IPS DF 19.7 (cell line): ENCODE data around the gene RHBDD1.
"Not testable (repeated sequence)": the region's sequence is repeated elsewhere in the genome, so short reads cannot be mapped to it uniquely, and the experiment has no call there.

Experiments
- DNase-seq: peaks from one replicate; pipeline ENCODE4 v3.0.0-alpha.2; 2013; ENCODE audit warnings: low read depth, low spot score

RHBDD1 gene

DNA sequence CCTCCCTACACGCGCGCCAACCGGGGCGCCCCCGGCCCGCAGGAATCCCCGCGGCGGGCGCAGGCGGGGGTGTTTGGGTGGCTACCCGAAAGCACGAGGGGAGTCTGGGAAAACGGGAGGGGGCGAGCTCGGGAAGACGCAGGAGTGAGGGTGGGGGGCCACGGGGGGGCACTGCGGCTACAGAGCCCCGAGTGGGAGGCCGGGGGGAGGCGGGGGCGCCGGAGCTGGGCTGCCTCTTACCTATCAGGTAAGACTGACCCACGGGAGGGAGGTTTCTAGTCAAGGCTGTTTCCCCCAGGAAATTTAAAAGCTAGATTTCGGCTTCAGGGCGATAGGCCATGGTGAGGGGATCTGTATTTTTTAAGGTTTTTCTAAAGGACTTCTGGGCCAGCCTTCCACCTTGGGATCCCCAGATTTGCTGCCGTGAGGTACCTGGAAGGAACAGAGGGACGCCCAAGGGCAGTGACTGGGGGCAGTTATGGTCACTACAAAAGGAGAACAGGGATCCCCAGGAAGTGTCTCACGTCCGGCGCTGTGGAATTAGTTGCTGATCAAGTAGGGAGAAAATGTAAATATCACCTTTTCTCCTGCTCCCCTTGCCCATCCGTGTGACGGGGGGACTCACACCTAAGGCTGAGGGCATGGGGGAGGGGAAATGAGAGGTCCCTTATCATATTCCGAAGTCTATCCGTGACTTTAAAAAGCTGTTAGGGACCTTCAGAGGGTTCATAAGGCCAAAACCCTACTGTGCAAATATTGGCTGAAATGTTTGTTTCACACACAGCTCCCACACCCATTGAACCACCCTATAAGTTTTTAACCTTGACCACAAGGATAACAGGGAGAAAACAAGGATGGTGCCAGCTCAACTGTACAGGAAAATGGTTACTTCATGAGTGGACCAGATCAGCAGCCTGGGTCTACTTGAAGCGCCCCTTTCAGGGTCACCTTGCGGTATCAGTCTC is 35.6 kb upstream of the RHBDD1 start:
- no peak for DNase-seq

DNA sequence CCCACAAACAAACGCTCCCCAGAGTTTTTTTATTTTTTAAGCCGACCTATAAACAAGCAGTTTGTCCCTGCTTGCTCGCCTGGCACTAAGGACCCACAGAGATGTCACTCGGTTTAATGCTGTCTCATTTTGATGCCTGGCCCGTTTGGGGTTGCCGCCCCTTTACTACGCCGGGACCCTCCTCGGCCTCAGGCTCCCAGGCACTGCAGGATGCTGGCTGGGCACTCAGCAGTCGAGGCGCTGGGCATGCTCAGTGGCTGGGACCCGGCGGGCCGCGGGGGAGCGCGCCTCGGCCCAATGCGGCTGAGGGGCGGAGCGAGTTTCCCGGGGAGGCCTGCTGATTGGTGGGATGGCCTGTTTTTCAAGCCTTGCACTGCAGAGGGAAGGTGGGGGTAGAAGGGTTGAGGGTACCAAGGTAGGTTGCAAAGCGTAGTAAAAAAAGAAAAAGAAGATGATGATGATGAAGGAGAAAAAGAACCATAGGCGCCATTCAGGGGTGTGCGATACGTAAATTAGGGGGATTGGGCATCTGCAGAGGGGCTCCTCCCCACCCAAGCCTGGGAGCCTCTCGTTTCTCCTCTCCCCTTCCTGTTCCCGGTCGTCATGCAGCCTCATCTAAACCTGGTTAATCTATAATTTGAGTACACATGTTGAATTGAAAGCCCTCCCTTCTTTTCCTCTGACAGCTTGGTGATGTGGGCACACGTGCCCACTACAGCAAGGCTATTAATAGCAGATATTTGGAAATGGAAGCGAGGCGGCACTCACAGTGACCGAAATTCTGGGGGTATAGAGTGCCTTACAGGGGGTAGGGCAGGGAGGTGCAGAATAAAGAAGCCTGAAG is 34.7 kb upstream of the RHBDD1 start:
- no peak for DNase-seq

DNA sequence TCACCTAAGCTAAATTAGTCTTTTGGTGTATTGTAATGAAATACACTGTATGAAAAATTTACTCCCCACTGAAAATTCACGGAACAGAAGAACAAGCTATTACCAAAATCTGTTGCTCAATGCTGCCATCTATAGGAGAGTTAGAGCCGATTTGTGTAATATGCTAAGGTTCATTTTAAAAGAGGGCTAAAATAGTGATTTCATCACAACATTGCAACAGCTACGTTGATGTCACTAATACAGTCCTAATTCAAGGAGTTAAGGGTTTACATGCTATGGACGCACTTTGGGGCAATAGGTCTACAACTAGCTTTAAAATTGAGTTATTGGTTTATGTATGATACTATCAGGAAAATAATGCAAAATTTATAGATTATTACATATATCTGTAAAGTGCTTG is 33.3 kb upstream of the RHBDD1 start:
- no peak for DNase-seq

DNA sequence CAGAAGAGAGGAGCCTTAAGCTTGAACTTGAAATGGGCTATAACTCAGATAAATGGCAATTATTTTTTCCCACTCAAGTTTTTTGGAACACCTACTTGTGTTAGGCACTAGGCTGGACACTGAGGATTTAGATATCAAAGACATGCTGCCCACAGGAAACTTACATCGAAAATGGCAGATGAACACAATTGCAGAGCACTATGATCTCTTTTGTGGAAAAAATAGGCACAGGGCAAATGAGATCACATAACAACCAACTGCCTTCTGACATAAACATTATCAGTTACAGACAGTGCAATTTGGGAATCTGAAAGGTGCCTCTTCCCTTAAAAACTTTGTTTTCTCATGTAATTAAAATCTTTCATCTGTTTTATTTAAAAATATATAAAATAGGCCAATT is 32.4 kb upstream of the RHBDD1 start:
- no peak for DNase-seq

DNA sequence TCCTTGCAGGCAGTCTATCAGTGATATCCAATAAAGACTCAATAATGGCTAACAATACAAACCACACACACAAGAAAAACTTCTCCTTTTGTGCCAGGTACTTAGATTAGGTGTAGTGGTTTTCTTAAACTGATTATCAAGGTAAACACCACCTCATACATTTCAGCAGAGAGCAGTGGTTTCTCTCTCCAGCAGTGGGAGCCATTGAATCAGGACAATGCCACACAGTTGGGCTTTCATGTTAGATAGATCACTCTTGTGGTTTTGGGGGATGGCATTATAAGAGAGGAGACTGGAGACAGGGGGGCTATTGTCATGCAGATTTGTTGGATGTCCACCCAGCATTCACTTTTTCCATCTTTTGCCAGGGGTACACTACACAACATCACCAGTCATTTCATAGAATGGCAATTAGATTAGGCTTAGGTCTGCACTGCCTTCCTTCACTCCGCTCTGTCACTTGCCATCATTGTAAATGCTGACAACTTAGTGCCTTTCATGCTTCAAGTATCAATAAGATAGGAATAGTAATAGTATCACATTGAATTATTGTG is 22.6 kb upstream of the RHBDD1 start:
- DNase-seq: no peak

DNA sequence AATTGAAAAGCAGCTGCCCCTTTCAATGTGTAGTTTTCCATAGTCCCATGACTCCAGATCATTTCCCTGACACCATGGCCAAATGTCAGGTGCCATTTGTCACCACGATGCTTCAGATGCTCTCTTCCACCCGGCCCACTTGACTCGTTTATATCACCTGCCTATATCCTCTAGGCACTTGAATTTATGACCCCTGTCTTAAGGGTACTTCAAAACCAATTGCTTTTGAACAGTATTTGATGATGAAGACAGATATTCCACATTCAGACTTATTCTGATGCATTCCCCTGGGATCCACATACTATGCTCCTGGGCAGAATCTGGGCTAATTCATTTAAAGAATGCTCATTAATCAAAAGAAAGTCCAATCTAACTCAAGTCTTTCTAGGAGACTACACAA is 16.9 kb upstream of the RHBDD1 start:
- DNase-seq: no peak

DNA sequence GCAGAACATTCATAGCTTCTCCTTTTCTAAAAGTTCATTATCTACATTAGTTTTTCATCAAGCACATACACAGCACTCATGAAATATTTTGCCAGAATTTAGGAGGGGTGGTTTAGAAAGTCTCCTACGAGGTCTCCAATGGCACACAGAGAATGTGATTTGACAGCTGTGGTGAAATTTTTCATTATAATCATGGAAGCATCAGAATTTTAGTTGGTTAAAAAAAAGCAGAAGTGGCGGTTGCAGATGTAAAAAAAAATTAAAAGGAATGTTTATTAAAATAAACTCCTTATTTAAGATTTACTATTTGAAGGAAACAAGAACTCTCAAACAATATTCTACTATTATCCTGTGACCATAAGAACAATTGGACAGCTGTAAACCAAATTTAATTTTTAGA is 10.8 kb upstream of the RHBDD1 start:
- DNase-seq: no peak

DNA sequence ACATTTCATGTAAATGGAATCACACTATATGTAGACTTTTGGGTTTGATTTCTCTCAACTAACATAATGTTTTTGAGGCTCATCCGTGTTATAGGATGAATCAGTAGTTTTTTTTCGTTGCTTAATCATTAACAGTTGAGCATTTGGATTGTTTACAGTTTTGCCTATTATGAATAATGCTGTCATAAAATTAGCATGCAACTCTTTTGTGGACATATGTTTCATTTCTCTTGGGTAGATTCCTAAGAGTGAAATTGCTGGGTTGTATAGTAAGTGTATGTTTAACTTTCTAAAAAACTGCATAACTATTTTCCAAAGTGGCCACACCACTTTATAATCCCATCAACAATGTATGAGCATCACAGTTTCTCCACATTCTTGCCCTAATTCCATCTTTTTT is 7.7 kb upstream of the RHBDD1 start:
- DNase-seq: no peak

DNA sequence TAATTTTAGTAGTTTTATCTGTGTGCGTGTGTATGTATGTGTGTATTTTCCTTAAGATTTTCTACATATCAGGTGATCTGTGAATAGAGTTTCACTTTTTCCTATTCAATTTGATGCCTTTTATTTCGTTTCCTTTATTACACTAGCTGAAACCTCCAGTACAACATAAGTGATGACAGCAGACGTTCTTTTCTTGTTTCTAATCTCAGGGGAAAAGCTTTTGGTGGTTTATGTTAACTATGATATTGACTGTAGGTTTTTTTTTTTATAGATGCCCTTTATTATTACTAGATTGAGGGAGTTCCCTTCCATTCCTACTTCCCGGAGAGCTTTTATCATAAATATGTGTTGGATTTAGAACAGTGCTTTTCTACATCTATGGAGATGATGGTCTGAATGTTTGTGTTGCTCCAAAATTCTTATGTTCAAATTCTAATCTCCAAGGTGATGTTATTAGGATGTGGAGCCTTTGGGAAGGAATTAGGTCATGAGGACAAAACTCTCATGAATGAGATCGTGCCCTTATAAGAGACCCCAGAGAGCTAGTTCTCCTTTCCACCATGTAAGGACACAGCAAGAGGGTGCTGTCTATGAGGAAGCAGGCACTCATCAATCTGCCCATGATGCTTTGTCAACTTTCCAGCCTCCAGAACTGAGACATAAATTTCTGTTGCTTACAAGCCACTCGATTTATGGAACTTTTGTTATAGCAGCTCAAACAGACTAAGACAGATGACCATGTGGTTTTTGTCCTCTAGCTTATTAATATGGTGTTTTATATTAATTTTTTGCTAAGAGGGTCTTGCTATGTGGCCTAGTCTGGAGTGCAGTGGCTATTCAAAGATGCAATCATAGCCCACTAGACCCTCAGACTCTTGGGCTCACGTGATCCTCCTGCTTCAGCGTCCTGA is 5.9 kb upstream of the RHBDD1 start:
- DNase-seq: no peak

DNA sequence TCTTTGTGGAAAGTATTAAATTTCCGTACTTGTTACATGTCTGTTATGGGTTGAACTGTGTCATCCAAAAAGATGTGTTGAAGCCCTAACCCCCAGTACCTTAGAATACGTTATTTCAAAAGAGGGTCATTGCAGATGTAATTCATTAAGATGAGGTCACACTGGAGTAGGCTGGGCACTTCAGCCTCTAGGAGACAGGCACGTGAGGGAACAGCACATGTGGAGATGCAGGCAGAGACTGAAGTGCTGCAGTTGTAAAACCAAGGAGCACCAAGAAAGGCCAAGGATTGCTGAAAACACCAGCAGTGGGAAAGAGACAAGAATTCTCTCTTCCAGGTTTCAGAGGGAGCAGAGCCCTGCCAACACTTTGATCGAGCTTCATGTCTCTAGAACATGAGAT is 4.6 kb upstream of the RHBDD1 start:
- DNase-seq: no peak

DNA sequence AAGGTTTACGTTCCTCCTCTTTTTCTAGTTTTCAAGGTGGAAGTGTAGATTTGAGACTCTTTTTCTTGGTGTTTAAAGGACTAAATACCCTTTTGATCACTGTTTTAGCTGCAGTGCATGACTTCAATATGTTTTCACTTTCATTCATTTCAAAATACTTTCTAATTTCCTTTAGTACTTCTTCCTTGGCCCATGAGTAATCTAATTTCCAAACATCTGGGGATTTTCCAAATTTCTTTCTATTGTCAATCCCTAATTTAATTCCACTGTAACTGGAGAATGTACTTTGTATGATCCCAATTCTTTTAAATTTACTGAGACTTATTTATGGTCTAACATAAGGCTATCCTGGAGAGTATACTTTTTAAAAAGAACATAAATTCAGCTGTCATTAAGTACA is 3.8 kb upstream of the RHBDD1 start:
- DNase-seq: no peak

DNA sequence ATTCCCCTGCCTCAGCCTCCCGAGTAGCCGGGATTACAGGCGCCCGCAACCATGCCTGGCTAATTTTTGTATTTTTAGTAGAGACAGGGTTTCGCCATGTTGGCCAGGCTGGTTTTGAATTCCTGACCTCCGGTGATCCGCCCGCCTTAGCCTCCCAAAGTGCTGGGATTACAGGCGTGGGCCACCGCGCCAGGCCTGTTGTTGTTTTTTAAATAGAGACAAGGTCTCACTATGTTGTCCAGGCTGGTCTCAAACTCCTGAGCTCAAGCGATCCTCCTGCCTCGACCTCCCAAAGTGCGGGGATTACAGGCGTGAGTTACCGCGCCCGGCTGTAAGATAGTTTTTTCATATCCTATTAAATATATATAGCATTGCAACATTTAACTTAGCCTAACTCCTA is 974 bp upstream of the RHBDD1 start:
- DNase-seq: not testable (repeated sequence)

DNA sequence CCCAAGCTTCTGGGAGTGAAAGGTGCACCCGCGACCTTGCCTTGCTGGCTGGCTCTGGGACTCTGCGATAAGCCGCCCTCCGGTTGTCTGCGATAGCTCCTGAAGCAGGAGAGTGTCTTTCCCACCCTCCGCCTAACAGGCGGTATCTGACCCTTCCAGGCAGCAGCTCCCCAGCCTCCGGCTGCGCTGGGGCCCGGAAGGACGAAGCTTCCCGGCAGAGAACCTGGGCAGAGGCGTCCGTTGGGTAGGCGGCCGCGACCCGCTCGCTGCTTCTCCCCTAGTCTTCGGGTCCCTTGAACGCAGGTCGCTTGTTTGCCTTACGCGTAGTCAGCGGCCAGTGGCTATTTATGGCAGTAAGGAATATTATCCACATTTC is 446 bp upstream of the RHBDD1 start:
- DNase-seq: no peak

DNA sequence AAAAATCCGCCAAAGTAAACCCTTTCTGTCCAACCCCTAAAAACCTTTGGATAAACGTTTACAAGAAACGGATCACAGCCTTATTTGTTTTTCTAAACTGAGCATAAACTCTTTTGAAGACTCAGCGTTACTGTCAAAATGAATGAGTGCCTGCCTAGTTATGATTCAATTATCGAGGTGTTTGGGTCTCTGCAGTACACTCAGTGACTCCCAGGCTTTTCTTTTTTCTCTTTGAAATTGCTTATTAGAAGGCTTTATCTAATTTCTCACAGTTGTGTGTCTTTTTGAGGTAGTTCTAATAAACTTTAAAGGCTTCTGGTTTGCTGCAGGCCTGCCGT is 663 bp downstream of the RHBDD1 start:
- no peak for DNase-seq

DNA sequence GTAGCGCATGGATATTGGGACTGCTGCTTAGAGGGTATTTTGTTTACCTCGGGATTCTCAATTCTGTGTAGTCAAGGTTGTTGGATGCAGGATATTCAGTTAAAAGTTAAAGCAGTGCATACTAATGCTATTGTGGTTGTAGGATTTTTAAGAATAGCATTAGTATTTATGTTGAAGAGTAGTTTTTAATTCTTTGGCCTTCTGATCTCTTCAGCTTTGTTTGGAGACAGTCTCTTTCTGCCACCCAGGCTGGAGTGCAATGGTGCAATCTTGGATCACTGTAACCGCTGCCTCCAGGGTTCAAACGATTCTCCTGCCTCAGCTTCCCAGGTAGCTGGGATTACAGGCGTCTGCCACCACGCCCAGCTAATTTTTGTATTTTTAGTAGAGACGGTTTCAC is 1.5 kb downstream of the RHBDD1 start:
- DNase-seq: no peak

DNA sequence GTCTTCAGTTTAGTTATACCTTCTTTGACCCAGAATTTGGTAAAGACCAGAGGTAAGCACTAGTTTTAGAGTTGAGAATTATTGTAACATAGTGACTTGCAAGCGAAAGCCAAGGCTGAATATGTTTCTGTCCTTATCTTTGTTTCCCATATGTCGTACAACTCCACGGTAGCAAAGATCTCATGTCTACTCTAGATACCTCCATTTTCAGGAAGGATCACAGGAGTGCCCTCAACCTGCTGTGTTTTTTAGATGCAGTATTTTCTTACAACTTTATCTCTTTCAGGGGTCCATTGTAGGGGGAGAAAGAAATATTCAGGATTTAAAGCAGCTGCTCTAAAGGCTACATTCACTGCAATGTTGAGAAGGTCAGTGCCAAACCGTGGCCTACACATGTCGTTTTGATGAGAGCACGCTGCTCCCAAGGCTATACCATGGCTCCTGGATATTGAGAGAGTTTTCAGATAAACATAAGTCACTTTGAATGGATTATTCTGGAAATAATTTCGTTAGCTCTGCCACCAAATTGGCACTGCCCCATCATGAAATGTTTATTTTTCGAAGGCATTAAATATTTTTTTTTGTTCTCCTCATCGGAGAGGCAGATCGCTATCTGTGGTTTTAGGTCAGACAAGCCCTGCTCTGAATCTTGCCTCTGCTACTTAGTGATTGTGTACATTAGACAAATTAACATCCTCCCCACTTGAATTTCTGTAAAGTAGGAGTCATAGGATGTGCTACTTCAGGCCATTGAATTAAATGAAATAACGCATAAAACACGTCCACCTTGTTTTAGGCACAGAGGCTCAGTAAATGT is 2.1 kb downstream of the RHBDD1 start:
- DNase-seq: no peak

DNA sequence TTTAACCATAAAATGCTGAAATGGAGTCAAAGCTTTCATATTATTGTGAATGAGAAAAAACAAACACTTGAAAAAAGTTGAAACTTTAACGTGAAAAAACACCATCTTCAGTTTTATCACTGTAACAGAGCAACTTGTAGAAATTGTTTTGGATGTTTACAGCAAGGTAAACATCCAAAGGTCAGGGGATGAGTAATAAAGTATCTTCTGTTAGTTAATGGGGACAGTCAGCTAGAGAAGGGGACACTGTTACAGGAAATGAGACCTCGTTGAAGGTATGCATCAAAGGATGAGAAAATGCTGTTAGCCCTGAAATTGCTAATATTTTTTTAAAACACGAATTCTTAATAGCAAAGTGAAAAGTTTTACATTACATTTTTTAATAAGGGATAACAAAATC is 2.9 kb downstream of the RHBDD1 start:
- no peak for DNase-seq

DNA sequence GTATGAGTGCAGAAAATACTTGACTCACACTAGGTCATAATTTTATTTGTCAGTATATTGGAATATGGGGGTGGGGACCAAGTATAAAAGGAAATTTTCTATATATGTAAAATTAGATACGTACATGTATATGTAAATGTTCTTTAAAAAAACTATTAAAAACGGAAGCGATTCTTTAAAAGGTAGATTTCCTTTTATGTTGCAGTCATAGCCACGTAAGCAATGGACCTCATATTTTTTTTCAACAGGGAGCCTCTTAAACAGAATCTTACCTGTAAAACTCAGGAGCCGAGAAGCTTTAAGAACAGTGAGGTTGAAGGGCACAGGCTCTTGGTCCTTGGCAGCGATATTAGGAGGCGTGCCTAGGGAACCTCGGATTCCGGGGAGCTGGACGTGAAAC is 3.3 kb downstream of the RHBDD1 start:
- no peak for DNase-seq

DNA sequence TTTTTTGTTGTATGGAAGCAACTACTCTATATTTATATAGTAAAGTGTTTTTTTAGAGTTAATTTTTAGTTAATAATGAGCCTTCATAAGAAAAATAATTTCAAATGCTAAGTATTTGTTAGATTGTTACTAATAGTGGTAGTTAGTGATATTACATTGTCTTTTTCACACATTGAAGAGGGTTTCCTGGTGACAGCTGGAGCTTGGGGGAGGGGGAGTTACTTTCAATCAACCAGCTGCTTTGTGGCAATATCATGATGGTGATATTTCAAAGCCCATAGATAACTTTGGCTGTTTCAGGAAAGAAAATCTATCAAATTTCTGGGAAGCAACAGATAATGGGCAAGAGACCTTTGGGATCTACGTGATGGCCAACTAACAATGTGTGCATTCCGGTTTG is 4.1 kb downstream of the RHBDD1 start:
- DNase-seq: no peak

DNA sequence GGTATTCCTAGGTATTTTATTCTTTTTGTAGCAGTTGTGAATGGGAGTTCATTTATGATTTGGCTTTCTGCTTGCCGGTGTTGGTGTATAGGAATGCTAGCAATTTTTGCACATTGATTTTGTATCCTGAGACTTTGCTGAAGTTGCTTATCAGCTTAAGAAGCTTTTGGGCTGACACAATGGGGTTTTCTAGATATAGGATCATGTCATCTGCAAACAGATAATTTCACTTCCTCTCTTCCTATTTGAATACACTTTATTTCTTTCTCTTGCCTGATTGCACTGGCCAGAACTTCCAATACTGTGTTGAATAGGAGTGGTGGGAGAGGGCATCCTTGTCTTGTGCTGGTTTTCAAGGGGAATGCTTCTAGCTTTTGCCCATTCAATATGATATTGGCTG is 7.1 kb downstream of the RHBDD1 start:
- not testable (repeated sequence) for DNase-seq
